Aorta (tissue), 5 donors: Measurements from ENCODE around the gene ICAM2. TPM values are rescaled to one million over a fixed set of nuclear protein-coding genes. Genes with fewer than 3 reads are reported as not detected.

Experiments
- ATAC-seq: fragments of 200-7000 bp; cut with Tn5 transposase; one replicate; pipeline ENCODE4 v1.9.1; 2022; ENCODE audit warnings: moderate library complexity; ENCODE audit not compliant: low FRiP score
- DNase-seq, 2 donors: peaks; one replicate each; pipeline ENCODE4 v3.0.0-alpha.2; 2020
- H3K27ac ChIP-seq, 2 donors: one replicate each; pipeline ENCODE4 v1.5.1; 2013; ENCODE audit warnings: low read length in 2 of 2, mild to moderate bottlenecking in 2 of 2, moderate library complexity in 2 of 2, control low read depth in 1 of 2, inconsistent platforms in 1 of 2, low read depth in 1 of 2
- H3K27me3 ChIP-seq, 2 donors: one replicate each; pipeline ENCODE4 v1.6.1; 2013; ENCODE audit warnings: control low read depth in 1 of 2, low read length in 1 of 2, mild to moderate bottlenecking in 1 of 2, moderate library complexity in 1 of 2; ENCODE audit not compliant: insufficient read depth in 2 of 2, control insufficient read depth in 1 of 2
- H3K36me3 ChIP-seq, 2 donors: one replicate each; pipeline ENCODE4 v1.6.1; 2013; ENCODE audit warnings: control low read depth in 1 of 2, low read length in 1 of 2, mild to moderate bottlenecking in 1 of 2; ENCODE audit not compliant: insufficient read depth in 2 of 2, control insufficient read depth in 1 of 2
- H3K4me1 ChIP-seq, 2 donors: one replicate each; pipeline ENCODE4 v1.6.1; 2013; ENCODE audit warnings: low read length in 2 of 2, control low read depth in 1 of 2, mild to moderate bottlenecking in 1 of 2, moderate library complexity in 1 of 2; ENCODE audit not compliant: insufficient read depth in 2 of 2, control insufficient read depth in 1 of 2
- H3K4me3 ChIP-seq, 2 donors: one replicate each; pipeline ENCODE4 v1.5.1; 2013; ENCODE audit warnings: low read length in 2 of 2, control low read depth in 1 of 2, mild to moderate bottlenecking in 1 of 2
- H3K9me3 ChIP-seq: one replicate; pipeline ENCODE4 v1.6.1; 2013; ENCODE audit warnings: mild to moderate bottlenecking, low read length; ENCODE audit not compliant: control insufficient read depth
- WGBS, 2 donors: extraction: QIAGEN DNeasy Blood & Tissue Kit; methylation state at CpG; one replicate each; pipeline ENCODE4 v1.1.7; 2013; 5-methylcytosine and 5-hydroxymethylcytosine counted together
- intact Hi-C, 2 donors: fragments of 100-400 bp; cut with DNase I; formaldehyde crosslinking; loops; one replicate each; pipeline versions ENCODE4 v1.14.2 to v1.15.0; 2022
- polyA plus RNA-seq, 2 donors: library from polyadenylated mRNA; stranded (reverse); fragments of 200-250 nt; gene quantifications; one replicate each; pipeline ENCODE4 v1.2.3, GENCODE V29; 2013
- total RNA-seq, 2 donors: library from RNA; stranded (reverse); fragmentation: NEBNext Ultra II Directional; extraction: Animal tissue kit (Norgen Biotek cat#: 25700); gene quantifications; one replicate each; pipeline ENCODE4 v1.2.1, GENCODE V29; 2021
- donor health status: healthy with polysubstance abuse.
- donor health status: Bipolar disorder and iron deficiency.
- donor health status: DM: no; HTN: no; CAD: no.
- donor health status: DM: no; HTN: no; CAD: no.
- donor health status: DM: yes; HTN: yes; CAD: no.

The ICAM2 gene
- total and polyA plus RNA-seq, 4 donors: 3.9 to 36.0 (median 17.3) TPM

GRCh38 chr17:63956296-63956920 is 64.0 kb downstream of the ICAM2 start:
- 95 to 97% methylated on average over 5 of the region's 5 CpGs for WGBS, 2 donors
- Histone ChIP-seq H3K9me3 (no peaks in the 10 kb centered on the region), H3K36me3 (no peaks in the 10 kb centered on the region), H3K27me3 (no peaks in the 10 kb centered on the region), H3K4me3 (no peak overlapping the region), H3K4me1 (no peaks in the 10 kb centered on the region), H3K27ac (no peak overlapping the region)
- ATAC-seq: no peak
- intact Hi-C loops: no loop called here
- no peak for DNase-seq

DNA sequence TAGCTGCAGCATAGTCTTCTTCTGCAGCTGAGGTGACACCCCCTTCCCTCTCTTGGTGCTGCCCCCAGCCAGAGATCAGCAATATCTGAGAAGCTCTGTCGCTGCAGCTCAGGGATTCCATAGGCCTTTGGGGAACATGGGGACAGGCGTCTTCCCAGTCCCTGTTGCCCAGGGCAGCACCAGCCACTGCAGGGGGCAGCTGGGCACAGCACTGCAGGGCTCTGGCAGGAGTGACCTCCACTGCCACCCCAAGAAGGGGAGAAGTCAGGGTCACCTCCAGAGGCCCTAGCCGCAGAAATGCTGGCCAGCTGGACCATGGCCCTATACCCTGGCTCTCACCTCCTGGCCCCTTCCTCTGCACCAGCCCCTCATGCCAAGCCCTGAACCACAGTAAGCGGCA is 64.6 kb downstream of the ICAM2 start:
- DNase-seq (no peak), ATAC-seq (no peak)
- intact Hi-C loops: no loop called here
- Histone ChIP-seq H3K4me3 (no peak overlapping the region), H3K9me3 (no peaks in the 10 kb centered on the region), H3K27ac (no peak overlapping the region), H3K4me1 (no peaks in the 10 kb centered on the region), H3K27me3 (no peaks in the 10 kb centered on the region), H3K36me3 (no peaks in the 10 kb centered on the region)
- 92 to 94% methylated on average over 4 of the region's 4 CpGs for WGBS, 2 donors

DNA sequence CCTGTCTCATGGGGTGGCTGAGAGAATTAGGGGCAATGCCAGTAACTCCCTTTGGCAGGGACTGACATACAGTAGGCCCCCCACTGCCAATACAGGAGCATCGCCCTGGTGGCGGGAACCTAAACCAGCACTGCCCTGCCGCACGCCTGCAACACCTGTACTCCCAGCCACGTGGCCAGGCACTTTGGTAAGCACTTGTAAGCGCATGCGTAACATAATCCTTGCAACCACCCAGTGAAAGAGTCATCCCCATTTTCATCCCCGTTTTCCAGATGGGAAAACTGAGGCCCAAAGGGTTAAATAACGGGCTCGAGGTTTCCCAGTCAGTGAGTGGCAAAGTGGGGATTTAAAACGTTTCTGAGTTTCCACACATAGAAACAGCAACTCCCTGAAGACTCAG is 65.2 kb downstream of the ICAM2 start:
- 81 to 84% methylated on average over 11 of the region's 11 CpGs for WGBS, 2 donors
- intact Hi-C loops: no loop called here

GRCh38 chr17:63954402-63955063 is 65.9 kb downstream of the ICAM2 start:
- ATAC-seq (no peak), DNase-seq (no peak)
- 58 to 65% methylated on average over 11 of the region's 11 CpGs for WGBS, 2 donors
- no peaks in the 10 kb centered on the region for H3K27me3 ChIP-seq
- no peaks in the 10 kb centered on the region for H3K4me1 ChIP-seq
- H3K4me3 ChIP-seq: no peak overlapping the region
- no peak overlapping the region for H3K27ac ChIP-seq
- no peaks in the 10 kb centered on the region for H3K36me3 ChIP-seq
- intact Hi-C loops: no loop called here
- no peaks in the 10 kb centered on the region for H3K9me3 ChIP-seq

More for the DNA sequence above, 65.2 kb downstream of the ICAM2 start:
- Histone ChIP-seq H3K9me3 (no peaks in the 10 kb centered on the region), H3K4me1 (no peaks in the 10 kb centered on the region), H3K27me3 (no peaks in the 10 kb centered on the region), H3K4me3 (no peak overlapping the region), H3K36me3 (no peaks in the 10 kb centered on the region), H3K27ac (no peak overlapping the region)
- DNase-seq (no peak), ATAC-seq (no peak)

Other genes with a start within 250 kb of the ICAM2 start
- 10 to 100 TPM; 62.7 to 65.8 TPM for gene CCDC47, start 247.0 kb downstream of the ICAM2 start, total RNA-seq
- 10 to 100 TPM; 27.9 to 35.2 TPM for gene CCDC47, start 247.0 kb downstream of the ICAM2 start, polyA plus RNA-seq
- 100 to 1,000 TPM; 120 to 136 TPM for gene DDX42, start 246.5 kb downstream of the ICAM2 start, total RNA-seq
- 10 to 100 TPM; 63.7 to 89.3 TPM for gene DDX42, start 246.5 kb downstream of the ICAM2 start, polyA plus RNA-seq
- 10 to 100 TPM; 81.1 to 92.9 TPM for gene PSMC5, start 193.2 kb downstream of the ICAM2 start, total RNA-seq
- 100 to 1,000 TPM; 144 to 208 TPM for gene PSMC5, start 193.2 kb downstream of the ICAM2 start, polyA plus RNA-seq
- 10 to 100 TPM; 29.4 to 38.1 TPM for gene FTSJ3, start 193.0 kb downstream of the ICAM2 start, total RNA-seq
- gene FTSJ3, start 193.0 kb downstream of the ICAM2 start, polyA plus RNA-seq: 10 to 100 TPM; 10.0 to 30.0 TPM
- gene SMARCD2, start 177.9 kb downstream of the ICAM2 start, total RNA-seq: 10 to 100 TPM; 43.0 to 69.7 TPM
- 10 to 100 TPM; 37.9 to 61.5 TPM for gene SMARCD2, start 177.9 kb downstream of the ICAM2 start, polyA plus RNA-seq
- gene CSH2, start 147.0 kb downstream of the ICAM2 start, total RNA-seq: not detected
- not detected for gene CSH2, start 147.0 kb downstream of the ICAM2 start, polyA plus RNA-seq
- not detected for gene GH2, start 138.7 kb downstream of the ICAM2 start, total RNA-seq
- gene GH2, start 138.7 kb downstream of the ICAM2 start, polyA plus RNA-seq: not detected
- gene CSH1, start 124.1 kb downstream of the ICAM2 start, total RNA-seq: not detected
- not detected for gene CSH1, start 124.1 kb downstream of the ICAM2 start, polyA plus RNA-seq
- gene CSHL1, start 109.4 kb downstream of the ICAM2 start, total RNA-seq: not detected
- not detected for gene CSHL1, start 109.4 kb downstream of the ICAM2 start, polyA plus RNA-seq
- gene GH1, start 101.8 kb downstream of the ICAM2 start, total RNA-seq: not detected
- not detected for gene GH1, start 101.8 kb downstream of the ICAM2 start, polyA plus RNA-seq
- gene CD79B, start 88.3 kb downstream of the ICAM2 start, total RNA-seq: 1 to 10 TPM; 5.1 to 7.1 TPM
- 1 to 10 TPM in 1 of 2 donors, under 1 TPM in 1; 0.50 to 6.7 TPM for gene CD79B, start 88.3 kb downstream of the ICAM2 start, polyA plus RNA-seq
- gene SCN4A, start 47.7 kb downstream of the ICAM2 start, total RNA-seq: 1 to 10 TPM; 1.5 to 3.2 TPM
- gene SCN4A, start 47.7 kb downstream of the ICAM2 start, polyA plus RNA-seq: under 1 TPM in 1 of 2 donors, not detected in 1; 0.03 TPM
- under 1 TPM; 0.62 to 0.84 TPM for gene PRR29, start 22.3 kb downstream of the ICAM2 start, total RNA-seq
- gene PRR29, start 22.3 kb downstream of the ICAM2 start, polyA plus RNA-seq: under 1 TPM in 1 of 2 donors, not detected in 1; 0.10 TPM
- 10 to 100 TPM; 17.8 to 31.0 TPM for gene ERN1, start 109.5 kb upstream of the ICAM2 start, total RNA-seq
- gene ERN1, start 109.5 kb upstream of the ICAM2 start, polyA plus RNA-seq: 1 to 10 TPM; 1.0 to 5.2 TPM
- gene TEX2, start 242.6 kb upstream of the ICAM2 start, total RNA-seq: 10 to 100 TPM; 26.6 to 29.4 TPM
- gene TEX2, start 242.6 kb upstream of the ICAM2 start, polyA plus RNA-seq: 10 to 100 TPM; 10.9 to 21.8 TPM